GM23338 (cell line): ENCODE results near the gene JMJD1C.

ENCODE experiments used
- CREB1 ChIP-seq: fragments of 250-450 bp; sonication (Bioruptor Pico); IDR thresholded peaks from 2 replicates; pipeline ENCODE4 v1.5.0; 2020; ENCODE audit warnings: low read depth, mild to moderate bottlenecking, moderate library complexity
- CTCF ChIP-seq, 2 experiments: fragments of 200-600 bp in 1 of 2; sonication (generic) in 1 of 2; conservative IDR thresholded peaks; 2 replicates each; pipeline versions ENCODE4 v1.5.1 to v1.6.1; 2016 to 2017; ENCODE audit warnings: antibody characterized with exemption in 2 of 2, low read depth in 2 of 2, mild to moderate bottlenecking in 2 of 2, moderate library complexity in 1 of 2
- ETS1 ChIP-seq: IDR thresholded peaks from 2 replicates; pipeline ENCODE4 v1.6.1; 2016; ENCODE audit warnings: antibody characterized with exemption
- EZH2 ChIP-seq: fragments of 200-600 bp; sonication (generic); IDR thresholded peaks from one replicate; pipeline ENCODE4 v1.8.0; 2017; ENCODE audit warnings: antibody characterized with exemption, mild to moderate bottlenecking, low read depth; ENCODE audit not compliant: unreplicated experiment
- EZH2phosphoT487 ChIP-seq: fragments of 200-600 bp; sonication (generic); IDR thresholded peaks from one replicate; pipeline ENCODE4 v1.8.1; 2018; ENCODE audit warnings: antibody characterized with exemption; ENCODE audit not compliant: unreplicated experiment
- JUNB ChIP-seq: IDR thresholded peaks from one replicate; pipeline ENCODE4 v1.6.1; 2016; ENCODE audit warnings: antibody characterized with exemption; ENCODE audit not compliant: unreplicated experiment
- NANOG ChIP-seq: IDR thresholded peaks from 2 replicates; pipeline ENCODE4 v1.6.1; 2016; ENCODE audit warnings: antibody characterized with exemption, borderline replicate concordance
- POLR2AphosphoS5 ChIP-seq: IDR thresholded peaks from 2 replicates; pipeline ENCODE4 v1.6.1; 2016; ENCODE audit warnings: antibody characterized with exemption, low read depth
- REST ChIP-seq: IDR thresholded peaks from one replicate; pipeline ENCODE4 v1.6.1; 2018; ENCODE audit warnings: antibody characterized with exemption; ENCODE audit not compliant: unreplicated experiment
- ZNF114 ChIP-seq: fragments of 250-450 bp; sonication (Bioruptor Pico); IDR thresholded peaks from 2 replicates; pipeline ENCODE4 v1.5.0; 2020; ENCODE audit warnings: mild to moderate bottlenecking, moderate library complexity

- TF ChIP-seq CTCF (conservative IDR thresholded peaks at IDR 0.05; ENCODE audit: low read depth in 2 of 2) (no peak), POLR2AphosphoS5 (no peak), REST (no peak), CREB1 (CRISPR knock-in tag) (no peak), EZH2 (no peak), JUNB (no peak), ZNF114 (CRISPR knock-in tag) (no peak), EZH2phosphoT487 (no peak), NANOG (no peak), ETS1 (no peak)
Observed at GRCh38 chr10:63156236-63156635, 309.5 kb downstream of the JMJD1C start.
